SK-N-MC (cell line): ENCODE data around the gene FOXS1.

Source experiments
- EZH2 ChIP-seq: fragments of 200-600 bp; sonication (generic); IDR thresholded peaks from one replicate; pipeline ENCODE4 v1.6.1; 2017; ENCODE audit warnings: antibody characterized with exemption
- FOXP2 ChIP-seq: optimal IDR thresholded peaks from 2 replicates; pipeline ENCODE3; 2011; ENCODE audit warnings: mild to moderate bottlenecking, moderate library complexity; ENCODE audit not compliant: insufficient read depth; ENCODE audit errors: extremely low read length, control extremely low read depth
- POLR2AphosphoS5 ChIP-seq: IDR thresholded peaks from 2 replicates; pipeline ENCODE4 v1.6.1; 2012; ENCODE audit warnings: mild to moderate bottlenecking, low read depth, low read length, borderline replicate concordance

DNA sequence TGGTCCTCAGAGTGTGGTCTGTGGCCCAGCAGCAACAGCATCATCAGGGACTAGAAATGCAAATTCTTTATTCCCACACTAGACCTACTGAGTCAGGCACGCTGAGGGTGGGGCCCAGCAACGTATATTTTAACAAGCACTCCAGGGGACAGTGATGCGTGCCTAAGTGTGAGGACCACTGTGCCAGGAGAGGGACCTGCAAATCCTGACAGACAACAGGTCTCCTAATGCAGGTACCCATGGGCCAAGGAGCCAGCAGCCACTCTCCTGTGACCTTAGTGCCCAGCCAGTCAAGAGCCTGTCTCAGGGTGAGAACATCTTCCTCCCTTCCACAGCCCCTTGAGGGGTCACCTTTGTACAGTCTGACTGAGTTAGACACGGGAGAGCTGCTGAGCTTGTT, 34.2 kb downstream of the FOXS1 start:
- TF ChIP-seq EZH2 (no peak), FOXP2 (no peak), POLR2AphosphoS5 (no peak)
